ENCODE results near the gene CYB561D2. TPM values are rescaled to one million over a fixed set of nuclear protein-coding genes. Genes with fewer than 3 reads are reported as not detected.

The CYB561D2 gene
- total RNA-seq, 2 experiments from 2014 or later, result 42.5 to 43.6 TPM

DNA sequence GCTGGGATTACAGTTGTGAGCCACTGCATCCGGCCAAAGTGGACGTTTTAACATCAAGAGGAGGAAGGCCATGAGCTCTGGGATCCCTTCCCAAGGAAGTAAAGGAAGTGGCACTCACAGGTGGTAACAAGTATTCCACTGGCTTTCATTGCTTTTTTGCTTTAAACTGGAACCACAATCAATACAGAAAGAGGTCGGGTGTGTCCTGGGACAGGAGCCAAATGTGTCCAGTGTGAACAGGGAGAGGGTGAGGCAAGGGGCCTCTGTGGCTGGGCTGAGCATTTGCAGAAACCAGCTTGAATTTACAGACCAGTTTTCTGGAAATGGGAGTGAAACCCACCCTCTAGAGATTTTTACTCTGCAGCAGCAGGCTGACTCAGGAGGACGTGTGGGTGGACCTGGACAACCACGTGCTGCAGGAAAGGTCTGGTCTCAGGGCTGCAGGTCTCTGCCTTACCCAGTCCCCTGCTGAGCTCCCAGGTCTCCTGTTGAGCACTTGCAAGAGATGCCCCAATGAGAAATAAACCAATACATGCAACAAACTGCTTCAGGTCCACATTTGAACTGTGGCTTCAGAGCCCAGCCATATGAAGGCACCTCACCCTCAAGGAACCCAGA, 51.4 kb downstream of the CYB561D2 start:
- H3K27ac Mint-ChIP-seq, result no peak overlapping the region
- peaks cover 7% of the 10 kb centered on the region for H3K4me1 Mint-ChIP-seq (ENCODE audit: low read depth)
- H3K9me3 Mint-ChIP-seq (ENCODE audit: insufficient read depth), result no peaks in the 10 kb centered on the region
- CTCF ChIA-PET, result no interaction called here
- ATAC-seq (no peak), DNase-seq (no peak)
- H3K27me3 Mint-ChIP-seq (ENCODE audit: low read depth), result no peaks in the 10 kb centered on the region
- no peaks in the 10 kb centered on the region for H3K36me3 Mint-ChIP-seq (ENCODE audit: low read depth)
- H3K4me3 Mint-ChIP-seq, result no peak overlapping the region
- POLR2A ChIA-PET, result no interaction called here

Other genes starting within 250 kb of the CYB561D2 start
- gene SEMA3F, start 195.5 kb upstream of the CYB561D2 start, total RNA-seq, result not detected
- not detected for gene GNAT1, start 159.3 kb upstream of the CYB561D2 start, total RNA-seq
- not detected for gene SLC38A3, start 145.6 kb upstream of the CYB561D2 start, total RNA-seq
- gene GNAI2, start 114.7 kb upstream of the CYB561D2 start, total RNA-seq, result 100 to 1,000 TPM; 515 to 531 TPM
- gene SEMA3B, start 81.7 kb upstream of the CYB561D2 start, total RNA-seq, result under 1 TPM; 0.52 to 0.84 TPM
- not detected for gene LSMEM2, start 71.8 kb upstream of the CYB561D2 start, total RNA-seq
- 10 to 100 TPM; 81.3 to 85.1 TPM for gene IFRD2, start 58.4 kb upstream of the CYB561D2 start, total RNA-seq
- 10 to 100 TPM in 1 of 2 experiments, 1 to 10 TPM in 1; 9.7 to 12.7 TPM for gene HYAL3, start 51.5 kb upstream of the CYB561D2 start, total RNA-seq
- 10 to 100 TPM; 26.8 to 28.5 TPM for gene NAA80, start 51.5 kb upstream of the CYB561D2 start, total RNA-seq
- under 1 TPM in 1 of 2 experiments, not detected in 1; 0.16 TPM for gene HYAL1, start 47.3 kb upstream of the CYB561D2 start, total RNA-seq
- gene HYAL2, start 28.1 kb upstream of the CYB561D2 start, total RNA-seq, result 1 to 10 TPM; 6.5 to 6.8 TPM
- 10 to 100 TPM; 18.5 to 20.8 TPM for gene TUSC2, start 22.6 kb upstream of the CYB561D2 start, total RNA-seq
- gene RASSF1, start 10.0 kb upstream of the CYB561D2 start, total RNA-seq, result 100 to 1,000 TPM; 172 to 174 TPM
- gene ZMYND10, start 5.1 kb upstream of the CYB561D2 start, total RNA-seq, result 1 to 10 TPM; 5.0 to 5.1 TPM
- gene NPRL2, start 87 bp upstream of the CYB561D2 start, total RNA-seq, result 10 to 100 TPM; 59.8 to 60.3 TPM
- gene TMEM115, start 8.7 kb downstream of the CYB561D2 start, total RNA-seq, result 10 to 100 TPM; 18.0 to 18.9 TPM
- gene CACNA2D2, start 152.8 kb downstream of the CYB561D2 start, total RNA-seq, result under 1 TPM; 0.78 to 0.95 TPM
- 10 to 100 TPM; 58.5 to 61.6 TPM for gene C3orf18, start 216.9 kb downstream of the CYB561D2 start, total RNA-seq
- 10 to 100 TPM; 83.3 to 86.0 TPM for gene HEMK1, start 218.7 kb downstream of the CYB561D2 start, total RNA-seq

Measured in activated CD8-positive, alpha-beta T cell treated with anti-CD3 and anti-CD28 coated beads, Interleukin-2, amount 10 ng/mL, durations not matched to agents 7 days and 5 days (primary cell).